ENCODE results near the gene ZNF784.

GRCh38 chr19:55647732-55648584 is 23.6 kb upstream of the ZNF784 start, which contains the start of gene CCDC106:
- TF ChIP-seq, protein P1, sequence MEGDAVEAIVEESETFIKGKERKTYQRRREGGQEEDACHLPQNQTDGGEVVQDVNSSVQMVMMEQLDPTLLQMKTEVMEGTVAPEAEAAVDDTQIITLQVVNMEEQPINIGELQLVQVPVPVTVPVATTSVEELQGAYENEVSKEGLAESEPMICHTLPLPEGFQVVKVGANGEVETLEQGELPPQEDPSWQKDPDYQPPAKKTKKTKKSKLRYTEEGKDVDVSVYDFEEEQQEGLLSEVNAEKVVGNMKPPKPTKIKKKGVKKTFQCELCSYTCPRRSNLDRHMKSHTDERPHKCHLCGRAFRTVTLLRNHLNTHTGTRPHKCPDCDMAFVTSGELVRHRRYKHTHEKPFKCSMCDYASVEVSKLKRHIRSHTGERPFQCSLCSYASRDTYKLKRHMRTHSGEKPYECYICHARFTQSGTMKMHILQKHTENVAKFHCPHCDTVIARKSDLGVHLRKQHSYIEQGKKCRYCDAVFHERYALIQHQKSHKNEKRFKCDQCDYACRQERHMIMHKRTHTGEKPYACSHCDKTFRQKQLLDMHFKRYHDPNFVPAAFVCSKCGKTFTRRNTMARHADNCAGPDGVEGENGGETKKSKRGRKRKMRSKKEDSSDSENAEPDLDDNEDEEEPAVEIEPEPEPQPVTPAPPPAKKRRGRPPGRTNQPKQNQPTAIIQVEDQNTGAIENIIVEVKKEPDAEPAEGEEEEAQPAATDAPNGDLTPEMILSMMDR (IDR thresholded peaks at IDR 0.05; ENCODE audit: low read length), result no peak
- no peak for TF ChIP-seq EZH2 (optimal IDR thresholded peaks at IDR 0.05; ENCODE audit: low read depth, low read length)
